Measurements from ENCODE around the gene ASPRV1. TPM values are rescaled to one million over a fixed set of nuclear protein-coding genes. Genes with fewer than 3 reads are reported as not detected.

Gene ASPRV1
- polyA plus RNA-seq, 1 of the 3 experiments (the other 2 are of a cell fraction), result 0.20 TPM

- H3K9me2 ChIP-seq, result no peaks in the 10 kb centered on the region
- POLR2A ChIA-PET, result no interaction called here
- H3K4me3 ChIP-seq (ENCODE audit: low read depth in 2 of 2, low read length in 1 of 2), result no peak overlapping the region
- no peaks in the 10 kb centered on the region for H3K27me3 ChIP-seq (ENCODE audit: insufficient read depth)
- 80% methylated on average over 11 of the region's 11 CpGs for WGBS (ENCODE audit: low lambda C conversion rate)
- H3K79me2 ChIP-seq (ENCODE audit: insufficient read depth), result no peaks in the 10 kb centered on the region
- H4K20me1 ChIP-seq (ENCODE audit: insufficient read depth), result no peaks in the 10 kb centered on the region
- H3K9me3 ChIP-seq, result no peaks in the 10 kb centered on the region
- H3K9ac ChIP-seq, result no peak overlapping the region
- peaks cover 12% of the 10 kb centered on the region for H3F3A ChIP-seq (replicated peaks; ENCODE audit: insufficient read depth)
- no peak overlapping the region for H3K4me2 ChIP-seq
- no peak overlapping the region for H3K27ac ChIP-seq (ENCODE audit: low read depth in 2 of 2, low read length in 1 of 2)
- CTCF ChIA-PET, result no interaction called here
- TF ChIP-seq NFIC (IDR thresholded peaks at IDR 0.05; ENCODE audit: borderline replicate concordance) (no peak), JUND (IDR thresholded peaks at IDR 0.05) (no peak), TCF12 (IDR thresholded peaks at IDR 0.05) (no peak), CHD2 (IDR thresholded peaks at IDR 0.05; ENCODE audit: low read length, partially characterized antibody) (no peak), EZH2phosphoT487 (IDR thresholded peaks at IDR 0.05; ENCODE audit: borderline replicate concordance, low read depth) (no peak), PBX3 (IDR thresholded peaks at IDR 0.05) (no peak), YY1 (IDR thresholded peaks at IDR 0.05; ENCODE audit: low read depth) (no peak), TEAD4 (IDR thresholded peaks at IDR 0.05; ENCODE audit: borderline replicate concordance, insufficient read depth) (no peak)
- peaks cover 26% of the 10 kb centered on the region in 2 experiments for H3K36me3 ChIP-seq (replicated peaks in 1 of 2; ENCODE audit: control insufficient read depth in 1 of 2, insufficient read depth in 2 of 2, low read length in 1 of 2)
- peaks cover 0 to 5% of the 10 kb centered on the region in 2 experiments; a peak in 1 of 4 replicates for H3K4me1 ChIP-seq (ENCODE audit: control insufficient read depth in 1 of 2, insufficient read depth in 2 of 2, low read depth in 1 of 2, low read length in 1 of 2)
- H2AFZ ChIP-seq (ENCODE audit: low read depth), result no peak overlapping the region
- DNase-seq, result no peak
Measured at GRCh38 chr2:69936906-69937305, 24.5 kb downstream of the ASPRV1 start.

- Histone ChIP-seq H4K20me1 (ENCODE audit: insufficient read depth) (no peaks in the 10 kb centered on the region), H3K36me3 (replicated peaks in 1 of 2; ENCODE audit: control insufficient read depth in 1 of 2, insufficient read depth in 2 of 2, low read length in 1 of 2) (peaks cover 16 to 25% of the 10 kb centered on the region in 2 experiments), H3K9ac (no peak overlapping the region), H3K27me3 (ENCODE audit: insufficient read depth) (no peaks in the 10 kb centered on the region), H3K4me1 (ENCODE audit: control insufficient read depth in 1 of 2, insufficient read depth in 2 of 2, low read depth in 1 of 2, low read length in 1 of 2) (peaks cover 0 to 5% of the 10 kb centered on the region in 2 experiments; a peak in 1 of 4 replicates), H3K9me3 (no peaks in the 10 kb centered on the region), H3K9me2 (no peaks in the 10 kb centered on the region), H3K4me3 (ENCODE audit: low read depth in 2 of 2, low read length in 1 of 2) (no peak overlapping the region), H2AFZ (ENCODE audit: low read depth) (no peak overlapping the region), H3K4me2 (no peak overlapping the region), H3K79me2 (ENCODE audit: insufficient read depth) (no peaks in the 10 kb centered on the region), H3K27ac (ENCODE audit: low read depth in 2 of 2, low read length in 1 of 2) (peak overlapping the region in 1 of 2 experiments; percentile 73; a peak in 2 of 4 replicates), H3F3A (replicated peaks; ENCODE audit: insufficient read depth) (peaks cover 12% of the 10 kb centered on the region)
- ChIA-PET CTCF (no interaction called here), POLR2A (no interaction called here)
- 97% methylated on average over 5 of the region's 5 CpGs for WGBS (ENCODE audit: low lambda C conversion rate)
- no peak for DNase-seq
- no peak for TF ChIP-seq POLR2AphosphoS5 (IDR thresholded peaks at IDR 0.05; ENCODE audit: low read depth, low read length)
- no peak for TF ChIP-seq RXRA (IDR thresholded peaks at IDR 0.05; ENCODE audit: borderline replicate concordance, low read depth)
- TF ChIP-seq TCF12 (IDR thresholded peaks at IDR 0.05), result no peak
- TF ChIP-seq JUND (IDR thresholded peaks at IDR 0.05), result no peak
- no peak for TF ChIP-seq PBX3 (IDR thresholded peaks at IDR 0.05)
- no peak for TF ChIP-seq USF2 (IDR thresholded peaks at IDR 0.05; ENCODE audit: borderline replicate concordance, low read depth, low read length)
- no peak for TF ChIP-seq MXI1 (IDR thresholded peaks at IDR 0.05; ENCODE audit: low read depth, low read length)
- TF ChIP-seq SIN3A (IDR thresholded peaks at IDR 0.05; ENCODE audit: borderline replicate concordance, low read depth, low read length), result no peak
- no peak for TF ChIP-seq MAX (IDR thresholded peaks at IDR 0.05; ENCODE audit: low read depth)
- no peak for TF ChIP-seq NFIC (IDR thresholded peaks at IDR 0.05; ENCODE audit: borderline replicate concordance)
- no peak for TF ChIP-seq FOXJ3 (CRISPR knock-in tag; IDR thresholded peaks at IDR 0.05)
- TF ChIP-seq SMC3 (IDR thresholded peaks at IDR 0.05; ENCODE audit: low read depth, low read length), result no peak
- no peak for TF ChIP-seq CHD2 (IDR thresholded peaks at IDR 0.05; ENCODE audit: low read length, partially characterized antibody)
- no peak for TF ChIP-seq USF1 (IDR thresholded peaks at IDR 0.05; ENCODE audit: borderline replicate concordance, low read depth)
- TF ChIP-seq EZH2phosphoT487 (IDR thresholded peaks at IDR 0.05; ENCODE audit: borderline replicate concordance, low read depth), result no peak
- no peak for TF ChIP-seq RAD21 (IDR thresholded peaks at IDR 0.05; ENCODE audit: low read length)
- TF ChIP-seq ZBTB33 (IDR thresholded peaks at IDR 0.05; ENCODE audit: borderline replicate concordance, low read depth), result no peak
- TF ChIP-seq RCOR1 (IDR thresholded peaks at IDR 0.05; ENCODE audit: low read length), result no peak
- no peak for TF ChIP-seq MEF2A (IDR thresholded peaks at IDR 0.05; ENCODE audit: borderline replicate concordance, low read depth)
Measured at GRCh38 chr2:69935011-69935410, 26.4 kb downstream of the ASPRV1 start.
